HEK293T (cell line): Measurements from ENCODE around the gene ARHGAP45.

ENCODE experiments used
- CTCF ChIA-PET: fragments of 350-600 bp; formaldehyde crosslinking; extraction: SDS; loops from one replicate; lab custom pipeline; 2021; ENCODE audit warnings: antibody characterized with exemption, inconsistent platforms; lab: Yijun Ruan, JAX
- POLR2A ChIA-PET: fragments of 350-600 bp; formaldehyde crosslinking; extraction: SDS; loops from one replicate; lab custom pipeline; 2020; ENCODE audit warnings: antibody characterized with exemption, inconsistent platforms; lab: Yijun Ruan, JAX
- DNase-seq: peaks from one replicate; pipeline ENCODE4 v3.0.0; 2012; ENCODE audit warnings: mixed read lengths; ENCODE audit errors: extremely low spot score
- ARNT ChIP-seq: fragments of 450-650 bp; IDR thresholded peaks from 2 replicates; pipeline ENCODE4 v1.6.1; 2017; ENCODE audit warnings: mild to moderate bottlenecking
- BHLHE40 ChIP-seq: fragments of 450-650 bp; IDR thresholded peaks from 2 replicates; pipeline ENCODE4 v1.6.1; 2016; ENCODE audit warnings: mild to moderate bottlenecking, moderate library complexity, borderline replicate concordance
- CTBP1 ChIP-seq: fragments of 450-650 bp; IDR thresholded peaks from 2 replicates; pipeline ENCODE4 v1.6.1; 2016; ENCODE audit warnings: borderline replicate concordance
- ELF4 ChIP-seq: fragments of 450-650 bp; IDR thresholded peaks from 2 replicates; pipeline ENCODE4 v1.6.1; 2017; ENCODE audit warnings: antibody characterized with exemption
- FOXA1 ChIP-seq: fragments of 450-650 bp; IDR thresholded peaks from 2 replicates; pipeline ENCODE4 v1.6.1; 2016; ENCODE audit warnings: mild to moderate bottlenecking
- FOXK2 ChIP-seq: fragments of 450-650 bp; IDR thresholded peaks from 2 replicates; pipeline ENCODE4 v1.6.1; 2016; ENCODE audit warnings: mild to moderate bottlenecking
- FOXM1 ChIP-seq: fragments of 450-650 bp; IDR thresholded peaks from 2 replicates; pipeline ENCODE4 v1.6.1; 2017; ENCODE audit warnings: mild to moderate bottlenecking, borderline replicate concordance
- HDGF ChIP-seq: fragments of 450-650 bp; IDR thresholded peaks from 2 replicates; pipeline ENCODE4 v1.6.1; 2017; ENCODE audit warnings: antibody characterized with exemption, borderline replicate concordance
- L3MBTL2 ChIP-seq: fragments of 450-650 bp; conservative IDR thresholded peaks from 2 replicates; pipeline ENCODE4 v1.6.1; 2016; ENCODE audit warnings: mild to moderate bottlenecking
- LEF1 ChIP-seq: fragments of 450-650 bp; IDR thresholded peaks from 2 replicates; pipeline ENCODE4 v1.6.1; 2017; ENCODE audit warnings: mild to moderate bottlenecking, borderline replicate concordance
- NFRKB ChIP-seq: fragments of 450-650 bp; IDR thresholded peaks from 2 replicates; pipeline ENCODE4 v1.6.1; 2016; ENCODE audit warnings: mild to moderate bottlenecking, moderate library complexity
- SP1 ChIP-seq: fragments of 450-650 bp; IDR thresholded peaks from 2 replicates; pipeline ENCODE4 v1.6.1; 2017
- SUZ12 ChIP-seq: fragments of 450-650 bp; IDR thresholded peaks from 2 replicates; pipeline ENCODE4 v1.6.1; 2016; ENCODE audit warnings: mild to moderate bottlenecking
- TARDBP ChIP-seq: fragments of 450-650 bp; IDR thresholded peaks from 2 replicates; pipeline ENCODE4 v1.6.1; 2016
- ZNF384 ChIP-seq: fragments of 450-650 bp; IDR thresholded peaks from 2 replicates; pipeline ENCODE4 v1.6.1; 2016
- TF ChIP-seq, protein P1 (sequence below): fragments of 450-650 bp; IDR thresholded peaks from 2 replicates; pipeline ENCODE4 v1.6.1; 2016

Gene ARHGAP45

DNA sequence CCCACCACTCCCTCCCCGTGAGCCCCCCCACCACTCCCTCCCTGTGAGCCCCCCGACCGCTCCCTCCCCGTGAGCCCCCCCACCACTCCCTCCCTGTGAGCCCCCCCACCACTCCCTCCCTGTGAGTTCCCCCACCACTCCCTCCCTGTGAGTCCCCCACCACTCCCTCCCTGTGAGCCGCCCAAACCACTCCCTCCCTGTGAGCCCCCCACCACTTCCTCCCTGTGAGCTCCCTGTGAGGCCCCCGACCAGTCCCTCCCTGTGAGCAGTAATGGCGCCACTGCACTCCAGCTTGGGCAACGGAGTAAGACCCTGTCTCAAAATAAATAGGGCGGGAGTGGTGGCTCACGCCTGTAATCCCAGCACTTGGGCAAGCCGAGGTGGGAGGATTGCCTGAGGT lies 17.2 kb upstream of the ARHGAP45 start:
- POLR2A ChIA-PET = no interaction called here
- CTCF ChIA-PET = no interaction called here
- no peak for DNase-seq
- no peak for TF ChIP-seq FOXK2
- no peak for TF ChIP-seq ARNT
- no peak for TF ChIP-seq SUZ12
- TF ChIP-seq NFRKB = no peak

DNA sequence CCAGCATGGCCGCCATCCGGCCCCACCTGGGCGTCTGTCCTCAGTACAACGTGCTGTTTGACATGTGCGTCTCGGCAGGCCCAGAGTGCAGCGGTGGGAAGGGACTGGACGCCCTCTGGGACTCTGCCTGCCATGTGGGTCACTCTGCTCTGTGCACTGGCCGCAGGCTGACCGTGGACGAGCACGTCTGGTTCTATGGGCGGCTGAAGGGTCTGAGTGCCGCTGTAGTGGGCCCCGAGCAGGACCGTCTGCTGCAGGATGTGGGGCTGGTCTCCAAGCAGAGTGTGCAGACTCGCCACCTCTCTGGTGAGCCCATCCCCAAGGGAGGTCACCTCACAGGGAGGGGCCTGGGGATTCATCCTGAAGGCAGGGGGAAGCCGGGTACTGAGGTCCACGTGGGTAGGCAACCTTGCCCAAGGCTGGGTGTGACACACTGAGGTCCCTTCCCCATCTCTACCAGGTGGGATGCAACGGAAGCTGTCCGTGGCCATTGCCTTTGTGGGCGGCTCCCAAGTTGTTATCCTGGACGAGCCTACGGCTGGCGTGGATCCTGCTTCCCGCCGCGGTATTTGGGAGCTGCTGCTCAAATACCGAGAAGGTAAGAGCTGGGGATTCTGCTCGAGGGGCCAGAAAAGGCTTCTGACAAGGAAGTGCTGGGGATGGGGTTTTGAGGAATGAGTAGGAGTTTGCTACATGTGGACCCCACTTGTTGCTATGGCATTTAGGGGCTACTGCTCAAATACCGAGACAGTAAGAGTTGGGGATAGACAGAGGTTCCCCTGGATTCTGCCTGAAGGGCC lies 15.8 kb upstream of the ARHGAP45 start:
- no peak for DNase-seq
- ChIA-PET POLR2A (no interaction called here), CTCF (no interaction called here)
- TF ChIP-seq L3MBTL2 (no peak), SUZ12 (no peak), ARNT (no peak), BHLHE40 (no peak), FOXA1 (no peak), HDGF (no peak)

DNA sequence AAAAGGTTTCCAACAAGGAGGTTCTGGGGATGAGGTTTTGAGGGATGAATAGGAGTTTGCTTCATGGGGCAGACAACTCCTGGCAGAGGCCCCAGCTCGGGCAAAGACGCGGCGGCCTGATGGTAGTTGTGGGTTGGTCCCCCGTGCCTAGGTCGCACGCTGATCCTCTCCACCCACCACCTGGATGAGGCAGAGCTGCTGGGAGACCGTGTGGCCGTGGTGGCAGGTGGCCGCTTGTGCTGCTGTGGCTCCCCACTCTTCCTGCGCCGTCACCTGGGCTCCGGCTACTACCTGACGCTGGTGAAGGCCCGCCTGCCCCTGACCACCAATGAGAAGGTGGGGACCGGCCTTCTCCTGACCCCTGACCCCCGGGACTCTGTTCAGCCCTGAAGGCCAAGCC lies 15.2 kb upstream of the ARHGAP45 start:
- no peak for TF ChIP-seq ARNT
- TF ChIP-seq NFRKB = no peak
- TF ChIP-seq, protein P1, sequence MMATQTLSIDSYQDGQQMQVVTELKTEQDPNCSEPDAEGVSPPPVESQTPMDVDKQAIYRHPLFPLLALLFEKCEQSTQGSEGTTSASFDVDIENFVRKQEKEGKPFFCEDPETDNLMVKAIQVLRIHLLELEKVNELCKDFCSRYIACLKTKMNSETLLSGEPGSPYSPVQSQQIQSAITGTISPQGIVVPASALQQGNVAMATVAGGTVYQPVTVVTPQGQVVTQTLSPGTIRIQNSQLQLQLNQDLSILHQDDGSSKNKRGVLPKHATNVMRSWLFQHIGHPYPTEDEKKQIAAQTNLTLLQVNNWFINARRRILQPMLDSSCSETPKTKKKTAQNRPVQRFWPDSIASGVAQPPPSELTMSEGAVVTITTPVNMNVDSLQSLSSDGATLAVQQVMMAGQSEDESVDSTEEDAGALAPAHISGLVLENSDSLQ = no peak
- no peak for TF ChIP-seq CTBP1
- TF ChIP-seq HDGF = no peak
- TF ChIP-seq ZNF384 = no peak
- no peak for TF ChIP-seq FOXM1
- CTCF ChIA-PET = no interaction called here
- POLR2A ChIA-PET = no interaction called here
- DNase-seq = no peak

DNA sequence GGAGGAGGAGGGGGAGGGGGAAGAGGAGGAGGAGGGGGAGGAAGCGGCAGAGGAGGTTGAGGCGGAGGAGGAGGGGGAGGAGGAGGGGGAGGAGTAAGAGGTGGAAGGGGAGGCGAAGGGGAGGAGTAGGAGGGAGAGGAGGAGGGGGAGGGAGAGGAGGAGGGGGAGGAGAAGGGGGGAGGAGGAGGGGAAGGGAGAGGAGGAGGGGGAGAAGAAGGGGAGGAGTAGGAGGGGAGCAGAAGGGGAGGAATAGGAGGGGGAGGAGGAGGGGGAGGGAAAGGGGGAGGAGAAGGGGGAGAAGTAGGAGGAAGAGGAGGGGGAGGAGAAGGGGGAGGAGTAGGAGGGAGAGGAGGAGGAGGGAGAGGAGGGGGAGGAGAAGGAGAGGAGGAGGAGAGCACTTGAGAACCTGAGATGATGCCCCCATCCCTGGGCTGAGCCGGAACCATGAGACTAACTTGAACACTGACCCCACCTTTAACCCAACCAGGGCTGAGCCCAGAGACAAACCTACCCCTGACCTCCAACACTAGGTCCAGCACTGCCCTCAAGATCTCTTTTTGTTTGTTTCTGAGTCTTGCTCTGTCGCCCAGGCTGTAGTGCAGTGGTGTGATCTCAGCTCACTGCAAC lies 14.5 kb upstream of the ARHGAP45 start:
- ChIA-PET POLR2A (no interaction called here), CTCF (no interaction called here)
- no peak for DNase-seq
- TF ChIP-seq CTBP1 = no peak
- TF ChIP-seq HDGF = no peak
- no peak for TF ChIP-seq ZNF384
- no peak for TF ChIP-seq FOXM1
- TF ChIP-seq FOXA1 = no peak
- TF ChIP-seq ELF4 = no peak
- no peak for TF ChIP-seq L3MBTL2
- no peak for TF ChIP-seq NFRKB
- no peak for TF ChIP-seq LEF1
- TF ChIP-seq ARNT = no peak
- TF ChIP-seq SP1 = no peak
- TF ChIP-seq, protein P1 = no peak
- no peak for TF ChIP-seq SUZ12
- no peak for TF ChIP-seq BHLHE40
- TF ChIP-seq FOXK2 = no peak
- no peak for TF ChIP-seq TARDBP

DNA sequence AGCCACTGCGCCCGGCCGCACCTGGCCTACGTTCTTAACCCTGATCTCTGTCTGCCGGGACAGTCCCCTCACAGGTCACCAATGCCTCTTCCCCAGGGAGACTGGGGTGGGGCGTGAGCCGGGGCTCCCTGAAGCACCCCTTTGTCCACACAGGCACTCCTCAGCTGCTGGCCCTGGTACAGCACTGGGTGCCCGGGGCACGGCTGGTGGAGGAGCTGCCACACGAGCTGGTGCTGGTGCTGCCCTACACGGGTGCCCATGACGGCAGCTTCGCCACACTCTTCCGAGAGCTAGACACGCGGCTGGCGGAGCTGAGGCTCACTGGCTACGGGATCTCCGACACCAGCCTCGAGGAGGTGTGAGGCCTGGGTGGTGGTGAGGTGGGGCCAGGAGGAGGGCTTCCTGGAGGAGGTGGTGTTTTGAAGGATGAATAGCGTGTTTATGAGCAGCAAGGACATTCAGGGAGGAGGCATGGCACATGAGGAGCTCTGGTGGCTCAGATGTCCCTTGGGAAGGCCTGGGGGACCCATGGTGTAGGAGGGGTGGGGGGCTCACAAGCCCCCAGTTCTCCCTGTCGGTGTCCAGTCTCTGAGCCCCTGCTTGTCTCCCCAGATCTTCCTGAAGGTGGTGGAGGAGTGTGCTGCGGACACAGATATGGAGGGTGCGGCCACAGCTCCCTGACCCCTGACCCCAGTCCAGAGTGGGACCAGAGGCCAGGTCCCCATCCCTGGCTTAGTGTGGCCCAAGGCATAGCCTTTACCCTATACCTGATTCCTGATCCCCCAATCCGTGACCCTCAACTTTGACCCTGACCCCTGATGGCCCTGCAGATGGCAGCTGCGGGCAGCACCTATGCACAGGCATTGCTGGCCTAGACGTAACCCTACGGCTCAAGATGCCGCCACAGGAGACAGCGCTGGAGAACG lies 13.5 kb upstream of the ARHGAP45 start:
- ChIA-PET CTCF (no interaction called here), POLR2A (no interaction called here)
- TF ChIP-seq SP1 (no peak), HDGF (no peak)
- DNase-seq = no peak

DNA sequence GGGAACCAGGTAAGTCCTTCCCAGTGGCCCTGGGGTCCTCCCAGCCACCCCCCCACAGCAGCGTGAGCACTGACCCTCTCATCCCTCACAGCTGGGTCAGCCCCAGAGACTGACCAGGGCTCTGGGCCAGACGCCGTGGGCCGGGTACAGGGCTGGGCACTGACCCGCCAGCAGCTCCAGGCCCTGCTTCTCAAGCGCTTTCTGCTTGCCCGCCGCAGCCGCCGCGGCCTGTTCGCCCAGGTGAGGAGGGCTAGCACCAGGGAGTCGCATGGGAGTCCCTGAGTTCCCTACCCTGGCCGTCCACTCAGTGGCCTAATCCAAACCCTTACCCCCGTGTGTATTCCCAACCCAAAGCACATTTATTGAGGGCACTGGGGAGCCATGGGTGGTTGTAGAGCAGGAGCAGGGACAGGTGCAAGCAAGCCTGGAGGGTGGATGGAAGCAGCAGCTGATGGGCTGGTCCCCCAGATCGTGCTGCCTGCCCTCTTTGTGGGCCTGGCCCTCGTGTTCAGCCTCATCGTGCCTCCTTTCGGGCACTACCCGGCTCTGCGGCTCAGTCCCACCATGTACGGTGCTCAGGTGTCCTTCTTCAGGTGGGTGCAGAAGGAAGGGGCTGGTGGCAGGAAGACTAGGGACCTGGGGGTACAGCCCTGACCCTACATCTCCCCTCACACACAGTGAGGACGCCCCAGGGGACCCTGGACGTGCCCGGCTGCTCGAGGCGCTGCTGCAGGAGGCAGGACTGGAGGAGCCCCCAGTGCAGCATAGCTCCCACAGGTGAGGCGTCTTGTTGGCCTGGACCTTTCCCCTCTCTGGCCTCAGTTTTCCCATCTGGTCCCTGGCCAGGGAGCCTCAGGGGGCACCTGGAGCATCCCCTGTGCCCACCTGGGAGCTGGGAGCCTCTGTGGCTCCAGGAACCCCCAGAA lies 12.6 kb upstream of the ARHGAP45 start:
- no peak for TF ChIP-seq CTBP1
- ChIA-PET POLR2A (no interaction called here), CTCF (no interaction called here)
- DNase-seq = no peak
